Activated effector memory CD4-positive, alpha-beta T cell treated with anti-CD3 and anti-CD28 coated beads, Interleukin-2, amount 50 U/mL, for 16 hours (primary cell): ENCODE measurements around the gene GALT.

Experiments used
- DNase-seq: peaks from one replicate; pipeline ENCODE4 v3.0.0-alpha.2; 2020

GALT gene

DNA sequence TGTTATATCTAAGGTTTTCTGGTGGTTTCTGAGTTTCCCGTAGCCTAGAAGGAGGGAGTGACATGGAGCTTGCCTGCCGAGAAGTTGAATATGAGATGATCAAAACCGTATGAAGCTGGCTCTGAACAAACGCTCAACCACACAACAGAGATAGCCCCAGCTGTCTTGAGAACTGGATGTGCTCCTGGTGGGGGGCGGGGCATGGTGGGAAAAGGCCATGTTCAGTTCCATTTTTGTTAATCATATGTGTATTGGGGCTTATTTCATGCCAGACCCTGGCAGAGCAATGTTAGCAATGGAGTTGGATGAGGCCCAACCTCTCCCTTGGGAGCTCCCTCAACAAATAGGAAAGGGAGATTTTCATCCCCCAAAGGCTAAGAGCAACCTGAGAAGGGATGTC, 39.8 kb downstream of the GALT start:
- no peak for DNase-seq

DNA sequence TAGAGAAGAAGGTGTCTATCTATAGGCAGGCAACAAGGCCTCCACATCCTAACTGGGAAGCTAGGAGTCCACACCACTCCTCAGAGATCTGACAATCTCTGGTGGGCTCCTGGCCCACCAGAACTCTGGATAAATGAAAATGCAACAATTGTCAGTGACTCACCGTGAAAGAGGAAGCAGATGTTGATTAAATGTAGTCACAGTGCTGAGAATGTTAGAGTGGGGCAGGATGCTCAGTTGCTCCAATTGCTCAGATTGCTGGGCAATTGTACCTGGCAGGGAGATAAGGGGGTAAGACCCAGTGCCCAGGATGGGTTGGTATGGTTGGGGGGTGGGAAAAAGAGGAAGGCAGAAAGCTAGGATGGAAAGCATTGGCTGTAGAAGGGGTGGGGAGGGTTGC, 40.3 kb downstream of the GALT start:
- no peak for DNase-seq

DNA sequence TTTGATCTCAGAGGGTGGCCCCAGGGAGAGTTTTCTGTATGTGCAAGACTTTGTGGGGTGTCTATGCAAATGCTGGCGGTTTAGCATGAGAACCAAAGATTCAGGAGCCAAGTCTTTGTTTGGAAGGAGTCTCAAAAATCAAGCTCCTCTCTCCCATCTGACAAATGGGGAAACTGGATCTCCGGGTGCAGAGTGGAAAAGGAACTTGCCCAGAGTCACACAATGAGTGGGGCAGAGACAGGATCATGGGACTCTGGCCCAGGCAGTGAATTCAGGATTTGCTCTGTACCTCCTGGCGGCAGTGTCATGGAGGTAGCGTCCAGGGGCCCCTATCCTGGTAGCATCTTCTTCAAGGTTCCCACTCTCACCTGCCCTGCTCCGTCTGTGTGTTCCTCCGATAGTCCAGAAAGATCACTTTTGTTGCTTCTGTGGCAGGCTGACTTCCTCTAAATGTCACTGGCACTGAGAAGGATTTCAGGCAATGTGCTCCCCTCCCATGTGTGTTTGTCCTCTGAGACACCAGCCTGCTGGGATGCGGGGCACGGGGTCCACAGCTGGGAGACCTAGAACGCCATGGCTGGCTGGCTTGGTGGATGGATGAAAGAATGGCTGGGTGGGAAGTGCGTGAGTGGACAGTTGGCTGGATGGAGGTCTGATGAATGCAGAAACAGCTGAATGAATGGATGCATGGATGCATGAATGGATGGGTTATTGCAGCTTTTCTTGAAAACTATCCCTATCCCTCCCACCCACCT, 41.0 kb downstream of the GALT start:
- DNase-seq: no peak

DNA sequence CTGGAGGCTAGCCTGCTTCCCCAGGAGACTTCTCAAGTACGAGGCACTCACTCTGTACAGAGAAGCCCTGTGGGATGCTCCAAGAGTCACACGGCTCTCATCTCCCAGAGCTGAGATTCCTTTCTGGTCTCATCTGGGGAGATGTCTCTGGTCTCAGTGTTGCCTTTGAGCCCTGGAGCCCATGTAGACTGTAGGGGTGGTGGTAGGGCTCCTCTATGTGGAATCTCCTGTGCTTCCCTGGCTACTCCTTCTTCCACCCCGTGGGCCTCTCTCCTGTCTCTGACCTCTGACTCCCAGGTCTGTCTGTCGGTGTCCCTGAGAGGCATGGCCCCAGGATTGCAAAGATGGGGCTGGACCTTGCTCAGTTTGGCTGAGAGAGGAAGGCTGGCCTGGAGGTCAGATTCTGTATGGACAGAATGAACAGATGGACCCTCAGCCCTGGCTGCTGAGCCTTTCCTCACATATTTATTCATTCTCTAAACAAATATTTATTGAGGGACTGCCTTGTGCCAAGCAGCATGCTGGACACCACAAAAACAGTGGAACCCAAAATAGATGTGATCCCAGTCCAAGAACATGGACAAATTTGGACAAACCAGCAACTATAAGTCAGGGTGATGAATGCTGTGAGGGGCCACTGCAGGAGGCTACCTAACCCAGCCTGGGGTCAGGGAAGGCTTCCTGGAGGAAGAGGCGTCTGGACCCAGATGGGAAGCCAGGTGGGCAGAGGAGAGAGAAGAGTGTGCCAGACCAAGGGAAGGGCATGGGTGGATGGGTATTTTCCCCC, 42.0 kb downstream of the GALT start:
- DNase-seq: no peak

DNA sequence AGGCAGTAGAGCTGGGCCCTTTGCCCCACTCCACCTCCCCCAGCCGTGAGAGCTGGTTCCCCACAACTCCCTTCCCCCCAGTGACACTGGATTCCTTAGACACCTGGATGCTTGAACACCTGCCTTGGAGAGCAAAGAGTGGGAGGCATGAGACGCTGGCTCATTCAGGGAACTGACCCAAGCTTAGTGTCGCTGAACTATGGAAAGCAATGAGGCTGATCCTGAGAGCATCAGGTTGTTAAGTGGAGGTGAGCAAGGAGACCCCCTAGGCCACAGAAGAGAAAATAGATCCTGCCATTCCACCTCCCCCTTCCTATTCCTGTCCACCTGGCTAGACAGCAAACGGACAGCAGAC, 42.6 kb downstream of the GALT start:
- no peak for DNase-seq

DNA sequence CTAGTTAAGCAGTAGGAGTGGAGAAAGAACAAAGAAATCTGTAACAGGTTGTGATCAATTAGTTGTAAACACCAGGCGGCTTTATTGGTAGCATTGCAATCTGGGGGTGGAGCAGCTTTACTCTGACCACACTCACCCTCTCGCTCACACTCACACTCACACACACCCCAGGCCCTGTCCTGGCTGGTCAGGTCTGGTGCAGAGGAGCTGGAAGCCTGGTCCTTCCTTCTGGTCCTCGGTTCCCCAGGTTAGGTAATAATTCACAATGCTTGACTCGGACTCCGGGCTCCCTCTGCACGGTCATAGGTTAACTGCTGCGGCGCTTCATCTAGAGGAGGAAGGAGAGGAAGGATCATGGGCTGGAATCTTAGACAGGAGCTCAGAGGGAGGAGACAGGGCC, 43.0 kb downstream of the GALT start:
- no peak for DNase-seq

DNA sequence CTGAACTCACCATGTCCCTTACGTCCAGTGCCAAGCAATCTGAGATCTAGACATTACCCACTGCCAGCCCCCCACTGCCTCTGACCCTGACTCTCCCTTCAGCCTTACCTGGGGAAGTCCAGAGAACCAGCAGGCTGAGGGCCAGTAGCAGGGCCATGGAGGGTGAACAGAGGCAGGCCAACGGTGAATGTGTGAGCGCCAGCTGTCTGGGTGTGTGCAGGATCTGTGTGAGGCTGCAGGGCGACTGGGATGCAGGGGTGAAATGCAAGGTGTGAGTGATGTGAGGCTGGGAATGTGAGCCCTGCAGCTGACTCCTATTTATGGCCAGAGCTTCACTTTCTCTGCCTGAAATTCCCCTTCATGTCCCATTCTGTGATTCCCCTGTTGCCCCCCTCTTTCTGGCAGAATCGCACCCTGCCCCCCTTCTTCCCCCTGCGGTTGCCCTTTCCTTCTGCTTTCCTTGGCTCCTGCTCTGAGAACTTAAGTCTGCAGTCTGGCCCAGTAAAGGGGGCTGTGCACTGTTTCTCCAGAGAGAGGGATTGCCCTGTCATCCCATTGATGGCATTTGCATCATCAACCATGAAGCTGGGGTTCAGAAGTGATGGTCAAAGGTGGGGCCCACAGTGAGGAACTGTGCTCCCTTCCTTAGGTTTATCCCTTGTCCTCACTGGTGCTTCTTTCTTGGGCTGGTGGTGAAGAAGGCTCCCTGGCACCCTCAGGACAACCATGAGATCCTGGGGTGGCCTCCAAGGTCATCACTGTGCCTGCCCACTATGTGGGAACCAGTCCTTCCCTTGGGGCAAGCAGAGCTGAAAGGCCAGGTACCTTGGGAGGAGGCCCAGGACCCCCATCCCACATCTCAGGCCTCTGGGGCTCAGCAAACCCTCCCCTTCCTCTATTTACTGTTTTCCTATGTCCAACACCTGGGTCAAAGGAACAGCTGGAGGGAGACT, 44.8 kb downstream of the GALT start, which contains the start of gene CCL19:
TSS of gene CCL19 (minus strand) at position 294 of the 953 bp plus-strand sequence. CDS start at position 157, 137 bp downstream.
- no peak for DNase-seq

DNA sequence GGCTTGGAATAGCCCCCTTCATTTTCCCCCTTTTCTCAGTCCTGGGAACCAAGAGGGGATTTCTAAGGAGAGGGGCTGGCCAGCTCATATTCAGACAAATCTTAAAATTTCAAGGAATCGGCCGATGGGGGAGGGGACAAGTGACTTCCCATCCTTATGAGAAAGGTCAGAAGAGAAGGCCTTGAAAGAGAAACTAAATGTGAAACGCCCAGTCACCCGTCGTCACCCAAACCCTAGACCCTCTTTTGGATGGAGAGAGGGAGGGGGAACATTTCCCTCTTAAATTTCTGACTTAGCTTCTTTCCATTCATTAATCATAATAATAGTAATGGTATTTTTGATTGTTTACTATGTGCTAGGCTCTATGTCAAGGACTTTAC, 45.5 kb downstream of the GALT start:
- DNase-seq: no peak

DNA sequence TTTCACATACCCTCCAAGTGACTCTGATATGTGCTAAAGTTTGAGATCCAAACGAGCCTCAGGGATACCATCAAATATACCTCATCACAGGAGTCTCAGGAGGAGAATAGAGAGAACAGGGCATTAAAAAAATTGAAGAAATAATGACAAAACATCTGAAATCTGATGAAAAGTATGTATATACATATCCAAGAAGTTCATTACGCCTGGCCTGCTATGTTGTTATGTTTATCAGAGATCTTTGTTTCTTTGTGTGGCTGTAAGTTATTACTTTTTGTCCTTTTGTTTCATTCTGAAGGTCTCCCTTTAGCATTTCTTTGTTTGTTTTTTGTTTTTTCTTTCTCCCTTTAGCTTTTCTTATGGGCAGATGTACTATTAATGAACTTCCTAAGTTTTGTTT, 47.1 kb downstream of the GALT start:
- DNase-seq: no peak

DNA sequence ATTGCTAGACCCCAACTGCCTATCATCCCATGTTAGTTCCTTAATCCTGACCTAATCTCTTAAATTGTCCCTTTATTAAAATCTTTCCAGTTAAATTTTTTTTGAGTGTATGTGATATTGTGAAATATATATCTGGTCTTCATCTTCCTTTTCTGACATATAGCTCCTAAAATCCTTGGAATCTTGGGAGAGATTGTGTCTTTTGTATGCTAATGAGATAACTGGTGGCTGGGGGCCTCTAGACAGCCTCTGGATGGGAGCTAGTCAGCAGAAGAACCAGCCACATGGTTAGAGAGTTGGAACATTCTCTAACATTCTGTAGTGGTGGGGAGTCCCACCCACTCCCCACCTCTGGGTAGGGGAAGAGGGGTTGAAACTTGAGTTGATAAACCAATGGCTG, 48.3 kb downstream of the GALT start:
- no peak for DNase-seq
